Measurements from ENCODE around the gene ABCA7.

Gene ABCA7

GRCh38 chr19:1009041-1009980 lies 30.6 kb upstream of the ABCA7 start:
- DNase-seq (ENCODE audit: extremely low read depth, low read depth), result no peak
- no peak overlapping the region for H3K4me3 ChIP-seq (replicated peaks; ENCODE audit: low read depth, low read length)
- no peak for TF ChIP-seq CTCF (IDR thresholded peaks at IDR 0.05; ENCODE audit: low read depth, low read length, missing control alignments)

- no peak for DNase-seq (ENCODE audit: extremely low read depth, low read depth)
- TF ChIP-seq CTCF (IDR thresholded peaks at IDR 0.05; ENCODE audit: low read depth, low read length, missing control alignments), result no peak
- no peak overlapping the region for H3K4me3 ChIP-seq (replicated peaks; ENCODE audit: low read depth, low read length)
These were observed 29.8 kb upstream of the ABCA7 start for GRCh38 chr19:1009981-1010538.

GRCh38 chr19:1010586-1011510 lies 29.1 kb upstream of the ABCA7 start:
- DNase-seq (ENCODE audit: extremely low read depth, low read depth), result no peak
- no peak for TF ChIP-seq CTCF (IDR thresholded peaks at IDR 0.05; ENCODE audit: low read depth, low read length, missing control alignments)
- H3K4me3 ChIP-seq (replicated peaks; ENCODE audit: low read depth, low read length), result no peak overlapping the region

- DNase-seq (ENCODE audit: extremely low read depth, low read depth), result no peak
- H3K4me3 ChIP-seq (replicated peaks; ENCODE audit: low read depth, low read length), result no peak overlapping the region
These were observed 28.0 kb upstream of the ABCA7 start for GRCh38 chr19:1011831-1012333.

GRCh38 chr19:1012334-1012733 lies 27.6 kb upstream of the ABCA7 start:
- DNase-seq (ENCODE audit: extremely low read depth, low read depth), result no peak
- H3K4me3 ChIP-seq (replicated peaks; ENCODE audit: low read depth, low read length), result no peak overlapping the region
- no peak for TF ChIP-seq CTCF (IDR thresholded peaks at IDR 0.05; ENCODE audit: low read depth, low read length, missing control alignments)

More at GRCh38 chr19:1011831-1012333, 28.0 kb upstream of the ABCA7 start:
- TF ChIP-seq CTCF (IDR thresholded peaks at IDR 0.05; ENCODE audit: low read depth, low read length, missing control alignments), result no peak

- DNase-seq (ENCODE audit: extremely low read depth, low read depth), result no peak
- TF ChIP-seq CTCF (IDR thresholded peaks at IDR 0.05; ENCODE audit: low read depth, low read length, missing control alignments), result no peak
- H3K4me3 ChIP-seq (replicated peaks; ENCODE audit: low read depth, low read length), result no peak overlapping the region
These were observed 26.7 kb upstream of the ABCA7 start for GRCh38 chr19:1013218-1013617.

Measured in HFF-Myc (cell line).